ENCODE measurements around the gene AP2B1. TPM values are rescaled to one million over a fixed set of nuclear protein-coding genes. Genes with fewer than 3 reads are reported as not detected.

AP2B1 gene
- total RNA-seq, 4 donors from 2014 or later, result 62.6 to 94.3 (median 79.4) TPM

- no peak for TF ChIP-seq CTCF (IDR thresholded peaks at IDR 0.05)
- ATAC-seq (ENCODE audit: low FRiP score), result no peak
- no peak for DNase-seq (ENCODE audit: low spot score)
Observed at GRCh38 chr17:35714988-35715387, 127.9 kb downstream of the AP2B1 start.

DNA sequence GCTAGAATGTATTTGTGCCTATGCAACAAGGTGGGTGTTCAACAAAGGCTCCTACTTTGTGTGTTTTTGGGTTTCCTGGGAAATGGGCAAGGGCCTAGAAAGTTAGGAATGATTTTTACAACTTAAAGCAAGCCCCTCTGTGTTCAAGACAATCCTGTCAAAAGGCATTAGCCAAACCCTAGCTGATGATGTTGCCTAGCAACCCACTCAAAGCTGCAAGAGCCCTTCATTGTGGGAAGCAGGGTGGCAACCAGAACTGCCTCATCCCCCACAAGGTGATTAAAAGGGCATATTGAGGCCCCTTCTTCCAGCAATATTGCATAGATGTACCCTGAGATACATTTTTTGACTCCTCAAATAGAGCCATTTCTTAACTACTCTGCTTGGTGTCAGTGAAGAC lies 128.3 kb downstream of the AP2B1 start:
- TF ChIP-seq CTCF (IDR thresholded peaks at IDR 0.05), result no peak
- no peak for DNase-seq (ENCODE audit: low spot score)
- no peak for ATAC-seq (ENCODE audit: low FRiP score)

DNA sequence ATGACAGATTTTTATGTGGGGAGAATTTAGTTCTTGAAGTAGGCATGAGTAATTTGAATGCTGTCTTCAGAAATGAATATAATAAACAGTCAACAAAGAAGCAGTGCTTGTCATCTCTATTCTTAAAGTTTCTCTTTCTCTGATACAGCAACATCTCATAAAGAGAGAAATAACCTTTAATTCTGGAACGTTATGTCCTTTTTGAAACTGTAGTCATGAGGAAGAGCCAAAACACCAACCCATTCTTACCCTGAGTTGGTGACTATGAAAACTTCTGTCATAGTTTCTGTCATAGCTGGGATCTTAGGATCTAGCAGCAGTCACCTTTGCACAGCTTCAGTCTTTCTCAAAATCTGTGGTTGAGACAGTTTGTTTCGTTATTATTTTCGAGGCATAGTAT lies 129.1 kb downstream of the AP2B1 start:
- ATAC-seq (ENCODE audit: low FRiP score) (no peak), DNase-seq (ENCODE audit: low spot score) (no peak)
- TF ChIP-seq CTCF (IDR thresholded peaks at IDR 0.05), result no peak

DNA sequence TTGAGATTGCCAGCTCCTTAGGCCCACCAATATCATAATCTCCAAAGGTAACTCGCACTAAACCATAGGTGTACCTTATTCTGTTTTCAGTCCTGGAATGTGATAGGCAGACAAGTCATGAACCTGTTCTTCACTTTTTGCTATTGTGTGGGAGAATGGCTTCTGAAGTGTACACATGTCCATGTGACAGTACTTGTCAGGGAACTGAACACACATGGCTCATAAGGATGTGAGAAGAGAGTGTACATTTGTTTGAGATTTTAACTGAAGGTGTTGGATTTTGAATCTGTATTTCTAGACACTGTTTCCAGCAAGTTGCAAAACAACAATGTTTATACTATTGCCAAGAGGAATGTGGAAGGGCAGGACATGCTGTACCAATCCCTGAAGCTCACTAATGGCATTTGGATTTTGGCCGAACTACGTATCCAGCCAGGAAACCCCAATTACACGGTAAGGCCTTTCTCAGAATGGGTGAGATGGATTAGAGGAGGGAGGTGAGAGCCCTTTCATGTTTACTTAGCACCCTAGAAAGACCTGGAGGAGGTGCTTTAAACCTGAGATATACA lies 129.9 kb downstream of the AP2B1 start:
- ATAC-seq (ENCODE audit: low FRiP score) (peak; percentile 34), DNase-seq (ENCODE audit: low spot score) (no peak)
- no peak for TF ChIP-seq CTCF (IDR thresholded peaks at IDR 0.05)

DNA sequence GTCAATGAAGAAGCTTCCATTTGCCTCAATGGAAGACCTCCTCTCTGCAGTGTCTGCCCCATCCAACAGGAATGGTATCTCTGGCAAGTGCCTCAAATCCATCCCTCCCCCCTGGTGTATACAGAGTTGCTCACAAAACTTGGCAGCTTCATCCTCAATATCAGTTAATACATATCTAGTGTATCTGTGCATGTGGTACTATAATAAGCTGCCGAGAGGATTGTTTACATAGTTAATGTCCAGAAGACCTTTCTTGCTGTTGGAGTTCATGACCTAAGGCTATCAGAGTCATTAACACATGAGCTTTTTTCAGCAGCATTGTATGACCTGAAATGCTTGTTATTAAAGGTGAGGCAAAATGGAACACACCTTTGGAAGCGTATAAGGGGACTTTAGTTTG lies 130.4 kb downstream of the AP2B1 start:
- ATAC-seq (ENCODE audit: low FRiP score) (peak; percentile 27), DNase-seq (ENCODE audit: low spot score) (no peak)
- no peak for TF ChIP-seq CTCF (IDR thresholded peaks at IDR 0.05)

GRCh38 chr17:35723735-35724134 lies 136.6 kb downstream of the AP2B1 start:
- TF ChIP-seq CTCF (IDR thresholded peaks at IDR 0.05), result no peak
- DNase-seq (ENCODE audit: low spot score), result no peak
- ATAC-seq (ENCODE audit: low FRiP score), result no peak

- DNase-seq (ENCODE audit: low spot score), result no peak
- no peak for TF ChIP-seq CTCF (IDR thresholded peaks at IDR 0.05)
- ATAC-seq (ENCODE audit: low FRiP score), result no peak
Observed at GRCh38 chr17:35725058-35725457, 137.9 kb downstream of the AP2B1 start.

All from omental fat pad (tissue), 4 donors.